WTC11 (cell line): ENCODE data around the gene NHS. TPM values are rescaled to one million over a fixed set of nuclear protein-coding genes. Genes with fewer than 3 reads are reported as not detected.
A peak's percentile ranks its signal among the peaks of the same experiment; 100 is the strongest.

Experiments used
- ATAC-seq: fragments of 200-7000 bp; cut with Tn5 transposase; 2 replicates; pipeline ENCODE4 v1.10.0; 2021; ENCODE audit warnings: mild to moderate bottlenecking, moderate library complexity
- CTCF ChIA-PET: fragments of 300-600 bp; sonication (Branson Sonifier 250); formaldehyde crosslinking; loops from one replicate; lab custom pipeline; 2021; ENCODE audit warnings: antibody characterized with exemption; lab: Charles Lee
- POLR2A ChIA-PET: fragments of 350-600 bp; sonication (Branson Sonifier 250); formaldehyde crosslinking; loops from one replicate; lab custom pipeline; 2021; ENCODE audit warnings: antibody characterized with exemption; lab: Charles Lee
- DNase-seq: peaks from one replicate; pipeline ENCODE4 v3.0.0; 2021; ENCODE audit warnings: low spot score
- H3K27ac Mint-ChIP-seq: 2 replicates; pipeline ENCODE4 v1.8.0; 2021; ENCODE audit warnings: mixed read lengths
- H3K27me3 Mint-ChIP-seq: 2 replicates; pipeline ENCODE4 v1.8.0; 2021; ENCODE audit warnings: low read depth, mild to moderate bottlenecking, moderate library complexity, mixed read lengths
- H3K36me3 Mint-ChIP-seq: 2 replicates; pipeline ENCODE4 v1.8.0; 2021; ENCODE audit warnings: mixed read lengths
- H3K4me1 Mint-ChIP-seq: 2 replicates; pipeline ENCODE4 v1.8.0; 2022; ENCODE audit warnings: mixed read lengths
- H3K4me3 Mint-ChIP-seq: 2 replicates; pipeline ENCODE4 v1.8.0; 2021; ENCODE audit warnings: mild to moderate bottlenecking, moderate library complexity, mixed read lengths
- H3K9me3 Mint-ChIP-seq: 2 replicates; pipeline ENCODE4 v1.8.0; 2021; ENCODE audit warnings: mixed read lengths
- CREB1 ChIP-seq: sonication (generic); formaldehyde crosslinking; IDR thresholded peaks from 2 replicates; pipeline ENCODE4 v1.8.0; 2023; ENCODE audit warnings: mild to moderate bottlenecking, missing genetic modification reagents
- FOXK1 ChIP-seq: sonication (generic); formaldehyde crosslinking; IDR thresholded peaks from 2 replicates; pipeline ENCODE4 v1.8.0; 2022; ENCODE audit warnings: mild to moderate bottlenecking, moderate library complexity, missing genetic modification reagents
- MYBL2 ChIP-seq: sonication (generic); formaldehyde crosslinking; IDR thresholded peaks from 2 replicates; pipeline ENCODE4 v1.8.1; 2023; ENCODE audit warnings: mild to moderate bottlenecking, moderate library complexity, missing genetic modification reagents
- NFE2L1 ChIP-seq: sonication (generic); formaldehyde crosslinking; IDR thresholded peaks from 2 replicates; pipeline ENCODE4 v1.8.1; 2023; ENCODE audit warnings: missing genetic modification reagents
- PRRX2 ChIP-seq: fragments of 250-450 bp; sonication (Bioruptor Pico); IDR thresholded peaks from 2 replicates; pipeline ENCODE4 v1.8.0; 2021; ENCODE audit warnings: mild to moderate bottlenecking
- RELA ChIP-seq: sonication (generic); formaldehyde crosslinking; IDR thresholded peaks from 2 replicates; pipeline ENCODE4 v1.8.1; 2022; ENCODE audit warnings: missing genetic modification reagents, mild to moderate bottlenecking, borderline replicate concordance
- STAT6 ChIP-seq: sonication (generic); formaldehyde crosslinking; conservative IDR thresholded peaks from 2 replicates; pipeline ENCODE4 v1.8.1; 2023; ENCODE audit warnings: mild to moderate bottlenecking, low read depth, missing genetic modification reagents, moderate library complexity
- TEAD4 ChIP-seq: sonication (generic); formaldehyde crosslinking; IDR thresholded peaks from 2 replicates; pipeline ENCODE4 v1.8.0; 2022; ENCODE audit warnings: mild to moderate bottlenecking, missing genetic modification reagents
- ZNF121 ChIP-seq: sonication (generic); formaldehyde crosslinking; IDR thresholded peaks from 2 replicates; pipeline ENCODE4 v1.8.0; 2023; ENCODE audit warnings: missing genetic modification reagents
- ZNF263 ChIP-seq: sonication (generic); formaldehyde crosslinking; IDR thresholded peaks from 2 replicates; pipeline ENCODE4 v1.8.1; 2022; ENCODE audit warnings: low read depth, mild to moderate bottlenecking, moderate library complexity, missing genetic modification reagents
- ZNF396 ChIP-seq: fragments of 250-450 bp; sonication (Bioruptor Pico); IDR thresholded peaks from 2 replicates; pipeline ENCODE4 v1.8.0; 2021; ENCODE audit warnings: mild to moderate bottlenecking, moderate library complexity, borderline replicate concordance
- ZNF532 ChIP-seq: fragments of 250-450 bp; sonication (Bioruptor Pico); IDR thresholded peaks from 2 replicates; pipeline ENCODE4 v1.9.0; 2021; ENCODE audit warnings: mild to moderate bottlenecking, borderline replicate concordance
- ZNF671 ChIP-seq: fragments of 250-450 bp; sonication (Bioruptor Pico); IDR thresholded peaks from 2 replicates; pipeline ENCODE4 v1.8.0; 2021; ENCODE audit warnings: mild to moderate bottlenecking
- total RNA-seq: library from RNA; stranded (reverse); gene quantifications from 3 replicates; pipeline ENCODE4 v1.2.3, GENCODE V29; 2021
- TF ChIP-seq, protein P1 (sequence below): sonication (generic); formaldehyde crosslinking; IDR thresholded peaks from 2 replicates; pipeline ENCODE4 v1.8.0; 2023; ENCODE audit warnings: missing genetic modification reagents
- TF ChIP-seq, protein P2 (sequence below): fragments of 250-450 bp; sonication (Bioruptor Pico); IDR thresholded peaks from 2 replicates; pipeline ENCODE4 v1.9.0; 2021; ENCODE audit warnings: mild to moderate bottlenecking
- TF ChIP-seq, protein P3 (sequence below): fragments of 200-600 bp; IDR thresholded peaks from 2 replicates; pipeline ENCODE4 v1.8.0; 2022; ENCODE audit warnings: antibody characterized with exemption

Gene NHS
- total RNA-seq, 1 experiment from 2014 or later: 5.8 TPM

DNA sequence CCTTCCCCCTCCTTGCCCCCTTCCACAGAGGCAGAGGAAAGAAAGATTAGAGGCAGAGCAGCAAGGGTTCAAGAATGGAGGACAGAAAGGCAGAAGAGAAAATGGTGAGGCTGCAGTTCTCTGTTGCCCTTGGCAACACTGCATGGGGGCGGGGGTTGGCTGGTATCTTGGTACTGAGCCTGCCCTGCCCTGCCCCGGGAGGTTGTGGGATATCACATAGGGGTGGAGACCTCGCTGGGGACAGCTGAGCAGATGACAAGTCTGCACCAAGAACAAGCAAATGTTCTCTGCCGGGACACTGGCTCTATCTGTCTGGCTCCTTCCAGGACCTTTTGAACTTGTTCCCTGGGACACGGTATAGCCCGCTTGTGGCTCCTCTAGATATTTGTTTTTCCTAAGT is 39.8 kb downstream of the NHS start:
- H3K27me3 Mint-ChIP-seq: no peaks in the 10 kb centered on the region; the same call in 1 of the 2 replicates
- peak overlapping the region; percentile 35 for H3K4me3 Mint-ChIP-seq
- H3K36me3 Mint-ChIP-seq: no peaks in the 10 kb centered on the region
- ATAC-seq: peak; percentile 79
- TF ChIP-seq RELA (CRISPR knock-in tag) (no peak), ZNF263 (CRISPR knock-in tag) (no peak), NFE2L1 (no peak), CREB1 (no peak), STAT6 (CRISPR knock-in tag) (no peak), ZNF671 (CRISPR knock-in tag) (no peak), MYBL2 (CRISPR knock-in tag) (no peak), PRRX2 (CRISPR knock-in tag) (no peak), TEAD4 (no peak), ZNF121 (CRISPR knock-in tag) (no peak)
- TF ChIP-seq, protein P1, sequence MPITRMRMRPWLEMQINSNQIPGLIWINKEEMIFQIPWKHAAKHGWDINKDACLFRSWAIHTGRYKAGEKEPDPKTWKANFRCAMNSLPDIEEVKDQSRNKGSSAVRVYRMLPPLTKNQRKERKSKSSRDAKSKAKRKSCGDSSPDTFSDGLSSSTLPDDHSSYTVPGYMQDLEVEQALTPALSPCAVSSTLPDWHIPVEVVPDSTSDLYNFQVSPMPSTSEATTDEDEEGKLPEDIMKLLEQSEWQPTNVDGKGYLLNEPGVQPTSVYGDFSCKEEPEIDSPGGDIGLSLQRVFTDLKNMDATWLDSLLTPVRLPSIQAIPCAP (CRISPR knock-in tag): no peak
- TF ChIP-seq, protein P2, sequence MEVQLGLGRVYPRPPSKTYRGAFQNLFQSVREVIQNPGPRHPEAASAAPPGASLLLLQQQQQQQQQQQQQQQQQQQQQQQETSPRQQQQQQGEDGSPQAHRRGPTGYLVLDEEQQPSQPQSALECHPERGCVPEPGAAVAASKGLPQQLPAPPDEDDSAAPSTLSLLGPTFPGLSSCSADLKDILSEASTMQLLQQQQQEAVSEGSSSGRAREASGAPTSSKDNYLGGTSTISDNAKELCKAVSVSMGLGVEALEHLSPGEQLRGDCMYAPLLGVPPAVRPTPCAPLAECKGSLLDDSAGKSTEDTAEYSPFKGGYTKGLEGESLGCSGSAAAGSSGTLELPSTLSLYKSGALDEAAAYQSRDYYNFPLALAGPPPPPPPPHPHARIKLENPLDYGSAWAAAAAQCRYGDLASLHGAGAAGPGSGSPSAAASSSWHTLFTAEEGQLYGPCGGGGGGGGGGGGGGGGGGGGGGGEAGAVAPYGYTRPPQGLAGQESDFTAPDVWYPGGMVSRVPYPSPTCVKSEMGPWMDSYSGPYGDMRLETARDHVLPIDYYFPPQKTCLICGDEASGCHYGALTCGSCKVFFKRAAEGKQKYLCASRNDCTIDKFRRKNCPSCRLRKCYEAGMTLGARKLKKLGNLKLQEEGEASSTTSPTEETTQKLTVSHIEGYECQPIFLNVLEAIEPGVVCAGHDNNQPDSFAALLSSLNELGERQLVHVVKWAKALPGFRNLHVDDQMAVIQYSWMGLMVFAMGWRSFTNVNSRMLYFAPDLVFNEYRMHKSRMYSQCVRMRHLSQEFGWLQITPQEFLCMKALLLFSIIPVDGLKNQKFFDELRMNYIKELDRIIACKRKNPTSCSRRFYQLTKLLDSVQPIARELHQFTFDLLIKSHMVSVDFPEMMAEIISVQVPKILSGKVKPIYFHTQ: no peak
- H3K9me3 Mint-ChIP-seq: no peaks in the 10 kb centered on the region
- DNase-seq: peak; percentile 25
- POLR2A ChIA-PET: no interaction called here
- H3K4me1 Mint-ChIP-seq: peaks cover 58% of the 10 kb centered on the region
- H3K27ac Mint-ChIP-seq: no peak overlapping the region
- CTCF ChIA-PET: interaction anchor here (0.6 to 1.3 kb wide), 2 partner anchors 38 to 123 kb away, joined by 3 read pairs; no protein-coding TSS in a partner anchor

- ChIA-PET POLR2A (no interaction called here), CTCF (interaction anchor here (0.6 to 1.3 kb wide), 2 partner anchors 39 to 123 kb away, joined by 3 read pairs; no protein-coding TSS in a partner anchor)
- no peaks in the 10 kb centered on the region for H3K9me3 Mint-ChIP-seq
- ATAC-seq: peak; percentile 79
- no peaks in the 10 kb centered on the region for H3K36me3 Mint-ChIP-seq
- peak overlapping the region; percentile 54; the same call in 1 of the 2 replicates for H3K27ac Mint-ChIP-seq
- H3K4me3 Mint-ChIP-seq: peak overlapping the region; percentile 35
- TF ChIP-seq ZNF396 (CRISPR knock-in tag) (no peak), ZNF532 (no peak), FOXK1 (CRISPR knock-in tag) (no peak)
- TF ChIP-seq, protein P3, sequence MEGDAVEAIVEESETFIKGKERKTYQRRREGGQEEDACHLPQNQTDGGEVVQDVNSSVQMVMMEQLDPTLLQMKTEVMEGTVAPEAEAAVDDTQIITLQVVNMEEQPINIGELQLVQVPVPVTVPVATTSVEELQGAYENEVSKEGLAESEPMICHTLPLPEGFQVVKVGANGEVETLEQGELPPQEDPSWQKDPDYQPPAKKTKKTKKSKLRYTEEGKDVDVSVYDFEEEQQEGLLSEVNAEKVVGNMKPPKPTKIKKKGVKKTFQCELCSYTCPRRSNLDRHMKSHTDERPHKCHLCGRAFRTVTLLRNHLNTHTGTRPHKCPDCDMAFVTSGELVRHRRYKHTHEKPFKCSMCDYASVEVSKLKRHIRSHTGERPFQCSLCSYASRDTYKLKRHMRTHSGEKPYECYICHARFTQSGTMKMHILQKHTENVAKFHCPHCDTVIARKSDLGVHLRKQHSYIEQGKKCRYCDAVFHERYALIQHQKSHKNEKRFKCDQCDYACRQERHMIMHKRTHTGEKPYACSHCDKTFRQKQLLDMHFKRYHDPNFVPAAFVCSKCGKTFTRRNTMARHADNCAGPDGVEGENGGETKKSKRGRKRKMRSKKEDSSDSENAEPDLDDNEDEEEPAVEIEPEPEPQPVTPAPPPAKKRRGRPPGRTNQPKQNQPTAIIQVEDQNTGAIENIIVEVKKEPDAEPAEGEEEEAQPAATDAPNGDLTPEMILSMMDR: no peak
- DNase-seq: no peak
- H3K27me3 Mint-ChIP-seq: no peaks in the 10 kb centered on the region; the same call in 1 of the 2 replicates
- peaks cover 53% of the 10 kb centered on the region for H3K4me1 Mint-ChIP-seq
Measured at GRCh38 chrX:17415242-17415810, 40.3 kb downstream of the NHS start.
